OCI-M2 (cell line): ENCODE data around the gene BCL2.

Source experiments
- DNase-seq: peaks from one replicate; lab custom pipeline; 2025; ENCODE audit not compliant: unreplicated experiment; lab: John Stamatoyannopoulos, UW

BCL2 gene

DNA sequence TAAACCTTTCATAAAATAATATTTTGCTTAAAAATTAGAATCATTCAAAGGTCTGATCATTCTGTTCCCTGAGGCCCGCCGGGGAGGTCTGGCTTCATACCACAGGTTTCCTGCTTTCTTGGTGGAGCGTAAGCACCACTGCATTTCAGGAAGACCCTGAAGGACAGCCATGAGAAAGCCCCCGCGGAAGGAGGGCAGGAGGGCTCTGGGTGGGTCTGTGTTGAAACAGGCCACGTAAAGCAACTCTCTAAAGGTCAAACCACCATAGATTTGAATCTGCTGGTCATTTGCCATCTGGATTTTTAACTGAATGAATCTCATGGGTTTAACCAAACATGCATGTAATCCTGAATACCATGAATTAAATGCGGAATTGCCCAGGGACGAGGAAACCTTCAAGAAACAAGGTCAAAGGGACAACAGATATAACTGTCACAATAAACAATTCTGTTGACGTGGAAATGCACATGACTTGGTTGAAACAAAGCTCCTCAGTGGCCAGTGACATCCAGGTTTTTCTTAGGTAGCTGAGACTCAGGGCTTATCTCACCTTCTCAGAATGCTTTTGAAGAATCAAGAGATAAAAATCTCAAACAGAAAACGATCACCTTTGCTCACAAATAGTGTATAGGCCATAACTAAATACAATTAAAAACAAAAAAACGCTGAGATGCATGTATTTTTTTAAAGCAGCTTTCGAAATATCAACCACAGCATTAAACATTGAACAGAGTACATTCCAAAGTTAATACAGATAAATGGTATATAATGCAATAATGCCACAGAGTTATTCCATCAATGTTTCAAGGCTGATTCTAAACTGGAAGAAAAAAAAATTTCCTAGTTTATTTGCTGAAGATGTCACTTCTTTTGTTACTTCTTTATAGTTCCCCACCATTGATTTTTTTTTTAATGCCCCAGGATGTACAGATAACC is 193.2 kb downstream of the BCL2 start:
- DNase-seq, result no peak

DNA sequence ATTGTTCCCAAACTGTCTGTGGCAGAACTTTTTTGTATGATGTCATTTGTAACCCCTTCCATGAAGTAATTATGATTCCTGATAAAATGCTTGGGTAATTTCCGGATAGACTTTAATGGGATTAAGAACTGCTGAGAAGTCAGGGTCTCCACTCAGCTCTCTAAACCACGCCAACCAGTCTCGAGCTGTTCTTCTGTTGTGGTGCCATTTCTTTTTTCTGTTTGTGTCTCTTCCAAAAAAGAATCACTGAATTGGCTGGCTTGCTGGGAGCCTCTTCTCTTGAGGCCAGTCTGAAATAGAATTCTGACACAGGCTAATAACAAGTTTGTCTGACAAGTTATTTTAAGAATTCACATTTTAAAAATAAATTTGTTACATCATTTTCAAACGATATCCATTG is 198.9 kb downstream of the BCL2 start:
- no peak for DNase-seq

- DNase-seq, result no peak
Observed at GRCh38 chr18:63119647-63120046, 199.9 kb downstream of the BCL2 start.

DNA sequence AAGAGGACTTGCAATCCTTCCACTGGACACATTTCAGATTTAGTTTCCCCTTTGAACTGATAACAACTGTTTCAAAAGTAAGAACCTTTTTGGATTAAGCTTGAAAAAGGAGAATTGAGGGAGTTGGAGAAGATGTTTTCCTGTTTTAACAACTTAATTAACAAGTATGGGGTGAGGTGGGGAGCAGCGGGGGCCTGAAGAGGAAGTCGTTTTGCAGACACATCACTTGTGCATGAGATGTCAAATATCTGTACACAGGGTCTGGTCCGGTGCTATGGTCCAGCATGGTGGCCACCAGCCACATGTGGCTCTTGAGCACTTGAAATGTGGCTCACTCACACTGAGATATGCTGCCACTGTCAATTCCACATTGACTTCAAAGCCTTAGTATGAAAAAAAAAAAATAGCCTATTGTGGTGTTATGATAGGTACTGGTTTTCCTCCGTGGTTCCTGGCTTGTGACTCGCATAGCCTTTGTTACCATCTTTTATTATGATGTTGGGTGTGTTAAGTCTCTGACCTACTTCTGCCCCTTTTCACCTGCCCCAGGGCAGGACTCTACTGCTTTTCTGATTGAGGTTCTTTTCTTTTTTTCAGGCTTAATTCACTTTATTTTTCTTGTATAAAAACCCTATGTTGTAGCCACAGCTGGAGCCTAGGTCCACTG is 205.5 kb downstream of the BCL2 start:
- no peak for DNase-seq

GRCh38 chr18:63112706-63113105 is 206.9 kb downstream of the BCL2 start:
- DNase-seq, result no peak

GRCh38 chr18:63111671-63112402 is 207.7 kb downstream of the BCL2 start:
- no peak for DNase-seq

GRCh38 chr18:63109802-63110201 is 209.8 kb downstream of the BCL2 start:
- DNase-seq, result no peak

GRCh38 chr18:63109022-63109421 is 210.5 kb downstream of the BCL2 start:
- DNase-seq, result no peak

- DNase-seq, result no peak
Observed at GRCh38 chr18:63107931-63108330, 211.6 kb downstream of the BCL2 start.

DNA sequence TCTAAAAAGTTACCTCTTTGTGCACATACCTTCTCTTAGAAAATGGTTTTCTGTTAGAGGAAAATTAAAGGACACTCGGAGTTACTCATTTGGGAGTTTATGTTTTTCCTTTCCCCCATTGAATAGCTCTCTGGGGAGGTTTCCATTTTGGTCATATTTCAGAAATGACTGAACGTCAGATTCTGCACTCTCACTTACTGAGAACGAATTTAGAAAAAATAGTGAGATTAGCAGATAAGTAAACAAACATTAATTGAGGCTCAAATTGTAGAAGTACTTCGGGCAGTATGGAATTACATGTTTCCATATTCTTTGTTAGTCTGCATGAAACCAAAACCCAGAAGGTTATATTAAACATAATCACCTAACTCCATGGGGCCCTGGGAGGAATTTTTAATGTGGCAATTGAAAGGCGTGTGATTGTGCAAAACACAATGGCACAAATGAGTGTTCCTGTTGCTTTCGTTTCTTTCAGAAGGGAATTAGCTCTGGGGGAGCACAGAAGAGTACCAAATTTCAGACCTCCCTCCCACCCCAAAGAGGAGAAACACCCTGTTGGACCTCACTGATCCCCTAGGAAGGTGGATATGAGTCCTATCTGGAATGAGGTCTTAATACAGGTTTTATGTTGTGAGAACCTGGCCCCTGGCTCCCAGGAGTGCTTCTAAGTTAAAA is 212.3 kb downstream of the BCL2 start:
- no peak for DNase-seq

- DNase-seq, result no peak
Observed at GRCh38 chr18:63106727-63107126, 212.8 kb downstream of the BCL2 start.

GRCh38 chr18:63105636-63106316 is 213.8 kb downstream of the BCL2 start:
- no peak for DNase-seq

DNA sequence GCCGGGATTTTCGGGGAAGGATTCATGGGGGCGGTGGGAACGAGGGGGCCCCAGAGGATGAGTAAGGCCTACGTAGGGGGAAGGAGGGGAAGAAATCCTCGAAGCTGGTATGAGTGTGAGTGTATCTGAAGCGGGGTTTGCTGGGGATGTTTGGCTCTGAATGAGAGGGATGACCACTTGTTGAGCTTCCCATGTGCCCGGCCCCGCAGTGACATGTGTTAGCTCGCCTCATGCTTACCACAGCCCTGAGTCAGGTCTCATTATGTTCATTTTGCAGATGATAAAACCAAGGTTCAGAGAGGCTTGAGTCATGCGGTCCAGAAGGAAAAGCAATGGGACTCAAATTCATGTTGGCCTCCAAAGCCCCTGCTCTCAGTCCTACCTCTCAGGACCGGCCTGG is 214.7 kb downstream of the BCL2 start:
- no peak for DNase-seq

DNA sequence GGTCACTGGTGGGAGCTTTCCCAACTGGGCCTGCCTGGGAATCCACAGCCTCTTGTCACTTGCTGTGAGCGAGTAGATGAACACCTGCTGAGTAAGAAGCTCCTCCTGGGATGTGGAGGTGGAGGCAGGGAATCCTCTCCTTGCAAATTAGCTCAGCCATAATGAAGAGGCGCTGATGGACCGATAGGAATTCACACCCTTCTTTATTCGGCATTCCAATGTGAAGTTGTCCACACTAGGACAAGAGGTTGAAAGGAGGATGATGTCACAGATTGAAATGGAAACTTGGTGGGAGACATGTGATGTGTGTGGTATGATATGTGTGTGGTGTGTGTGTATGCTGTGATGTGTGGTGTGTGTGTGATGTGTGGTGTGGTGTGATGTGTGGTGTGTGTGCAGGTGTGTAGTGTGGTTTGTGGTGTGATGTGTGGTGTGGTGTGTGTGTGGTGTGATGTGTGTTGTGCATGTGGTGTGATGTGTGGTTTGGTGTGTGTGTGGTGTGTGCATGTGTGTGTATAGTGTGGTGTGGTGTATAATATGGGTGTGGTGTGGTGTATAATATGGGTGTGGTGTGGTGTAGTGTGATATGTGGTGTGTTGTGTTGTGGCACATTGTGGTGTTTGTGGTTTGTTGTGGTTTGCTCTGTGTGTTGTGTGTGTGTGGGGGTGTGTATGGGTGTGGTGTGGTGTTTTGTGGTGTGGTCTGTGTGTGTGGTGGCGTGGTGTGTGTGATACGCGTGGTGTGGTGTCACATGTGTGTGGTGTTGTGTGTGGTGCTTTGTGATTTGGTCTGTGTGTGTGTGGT is 216.4 kb downstream of the BCL2 start:
- DNase-seq, result no peak

- no peak for DNase-seq
Observed at GRCh38 chr18:63100630-63101055, 218.9 kb downstream of the BCL2 start.

- DNase-seq, result no peak
Observed at GRCh38 chr18:63099848-63100629, 219.5 kb downstream of the BCL2 start.

GRCh38 chr18:63099091-63099840 is 220.3 kb downstream of the BCL2 start:
- no peak for DNase-seq
